Measurements from ENCODE around the gene KLRC3. TPM values are rescaled to one million over a fixed set of nuclear protein-coding genes. Genes with fewer than 3 reads are reported as not detected.
"Not testable (repeated sequence)": the region's sequence is repeated elsewhere in the genome, so short reads cannot be mapped to it uniquely, and the experiment has no call there.

KLRC3 gene
- total RNA-seq, 1 donor from 2014 or later = not detected

DNA sequence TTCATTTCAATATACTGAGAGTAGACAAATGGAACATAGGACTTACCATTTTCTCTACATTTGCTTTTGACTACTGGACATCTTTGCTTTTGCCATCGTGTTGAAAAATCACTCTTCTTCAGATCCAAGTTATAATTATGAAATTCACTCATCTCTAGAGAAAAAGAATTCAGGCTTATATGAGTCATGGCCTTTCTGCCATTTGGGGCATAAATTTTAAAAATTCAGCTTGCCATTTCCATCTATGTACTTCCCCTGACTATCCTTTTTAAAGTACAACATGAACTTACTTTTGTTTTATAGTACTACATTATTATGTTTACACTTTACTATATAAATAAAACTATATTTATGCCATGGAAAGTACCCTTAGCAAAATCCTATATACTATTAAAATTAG is 33.5 kb downstream of the KLRC3 start:
- H3K4me1 ChIP-seq = no peaks in the 10 kb centered on the region
- no peak overlapping the region for H3K4me3 ChIP-seq
- no peaks in the 10 kb centered on the region for H3K9me3 ChIP-seq
- no peaks in the 10 kb centered on the region for H3K36me3 ChIP-seq
- H3K27ac ChIP-seq = no peak overlapping the region
- H3K27me3 ChIP-seq (ENCODE audit: low read depth) = no peaks in the 10 kb centered on the region
- ATAC-seq (no peak), DNase-seq (no peak)
- TF ChIP-seq, protein P1, sequence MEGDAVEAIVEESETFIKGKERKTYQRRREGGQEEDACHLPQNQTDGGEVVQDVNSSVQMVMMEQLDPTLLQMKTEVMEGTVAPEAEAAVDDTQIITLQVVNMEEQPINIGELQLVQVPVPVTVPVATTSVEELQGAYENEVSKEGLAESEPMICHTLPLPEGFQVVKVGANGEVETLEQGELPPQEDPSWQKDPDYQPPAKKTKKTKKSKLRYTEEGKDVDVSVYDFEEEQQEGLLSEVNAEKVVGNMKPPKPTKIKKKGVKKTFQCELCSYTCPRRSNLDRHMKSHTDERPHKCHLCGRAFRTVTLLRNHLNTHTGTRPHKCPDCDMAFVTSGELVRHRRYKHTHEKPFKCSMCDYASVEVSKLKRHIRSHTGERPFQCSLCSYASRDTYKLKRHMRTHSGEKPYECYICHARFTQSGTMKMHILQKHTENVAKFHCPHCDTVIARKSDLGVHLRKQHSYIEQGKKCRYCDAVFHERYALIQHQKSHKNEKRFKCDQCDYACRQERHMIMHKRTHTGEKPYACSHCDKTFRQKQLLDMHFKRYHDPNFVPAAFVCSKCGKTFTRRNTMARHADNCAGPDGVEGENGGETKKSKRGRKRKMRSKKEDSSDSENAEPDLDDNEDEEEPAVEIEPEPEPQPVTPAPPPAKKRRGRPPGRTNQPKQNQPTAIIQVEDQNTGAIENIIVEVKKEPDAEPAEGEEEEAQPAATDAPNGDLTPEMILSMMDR (IDR thresholded peaks at IDR 0.05) = no peak
- intact Hi-C loops (cut with DNase I) = no loop called here

DNA sequence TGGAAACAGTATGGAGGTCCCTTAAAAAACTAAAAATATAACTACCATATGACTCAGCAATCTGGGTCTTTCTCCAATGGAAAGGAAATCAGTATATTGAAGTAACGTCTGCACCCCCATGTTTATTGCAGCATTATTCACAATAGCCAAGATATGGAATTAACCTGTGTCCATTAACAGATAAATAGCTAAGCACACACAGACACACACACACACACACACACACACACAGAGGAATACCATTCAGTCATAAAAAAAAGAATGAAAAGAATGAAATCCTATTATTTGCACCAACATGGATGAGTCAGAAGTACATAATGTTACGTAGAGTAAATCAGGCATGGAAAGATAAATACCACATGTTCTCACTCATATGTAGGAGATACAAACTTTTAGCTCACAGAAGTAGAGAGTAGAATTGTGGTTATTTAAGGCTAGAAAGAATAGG is 35.2 kb downstream of the KLRC3 start:
- ATAC-seq (no peak), DNase-seq (no peak)
- no peak overlapping the region for H3K27ac ChIP-seq
- H3K27me3 ChIP-seq (ENCODE audit: low read depth) = no peaks in the 10 kb centered on the region
- intact Hi-C loops (cut with DNase I) = no loop called here
- TF ChIP-seq, protein P1 (IDR thresholded peaks at IDR 0.05) = no peak
- H3K4me3 ChIP-seq = peak overlapping the region; percentile 4
- no peaks in the 10 kb centered on the region for H3K36me3 ChIP-seq
- H3K9me3 ChIP-seq = no peaks in the 10 kb centered on the region
- H3K4me1 ChIP-seq = no peaks in the 10 kb centered on the region

DNA sequence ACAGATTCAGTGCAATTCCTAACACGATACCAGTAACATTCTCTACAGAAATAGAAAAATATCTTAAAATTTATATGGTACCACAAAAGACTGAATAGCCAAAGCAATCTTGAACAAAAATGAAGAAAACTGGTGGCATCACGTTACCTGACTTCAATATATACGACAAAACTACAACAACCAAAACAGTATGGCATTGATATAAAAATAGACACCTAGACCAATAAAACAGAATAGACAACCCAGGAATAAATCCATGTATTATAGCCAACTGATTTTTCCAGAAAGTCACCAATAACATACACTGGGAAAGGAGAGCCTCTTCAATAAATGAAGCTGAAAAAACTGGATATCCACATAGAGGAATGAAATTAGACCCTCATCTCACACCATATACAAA is 36.2 kb downstream of the KLRC3 start:
- ATAC-seq (no peak), DNase-seq (no peak)
- intact Hi-C loops (cut with DNase I) = no loop called here
- H3K36me3 ChIP-seq = no peaks in the 10 kb centered on the region
- TF ChIP-seq, protein P1 (IDR thresholded peaks at IDR 0.05) = no peak
- H3K27ac ChIP-seq = no peak overlapping the region
- no peaks in the 10 kb centered on the region for H3K4me1 ChIP-seq
- H3K4me3 ChIP-seq = peak overlapping the region; percentile 4
- H3K27me3 ChIP-seq (ENCODE audit: low read depth) = no peaks in the 10 kb centered on the region
- no peaks in the 10 kb centered on the region for H3K9me3 ChIP-seq

DNA sequence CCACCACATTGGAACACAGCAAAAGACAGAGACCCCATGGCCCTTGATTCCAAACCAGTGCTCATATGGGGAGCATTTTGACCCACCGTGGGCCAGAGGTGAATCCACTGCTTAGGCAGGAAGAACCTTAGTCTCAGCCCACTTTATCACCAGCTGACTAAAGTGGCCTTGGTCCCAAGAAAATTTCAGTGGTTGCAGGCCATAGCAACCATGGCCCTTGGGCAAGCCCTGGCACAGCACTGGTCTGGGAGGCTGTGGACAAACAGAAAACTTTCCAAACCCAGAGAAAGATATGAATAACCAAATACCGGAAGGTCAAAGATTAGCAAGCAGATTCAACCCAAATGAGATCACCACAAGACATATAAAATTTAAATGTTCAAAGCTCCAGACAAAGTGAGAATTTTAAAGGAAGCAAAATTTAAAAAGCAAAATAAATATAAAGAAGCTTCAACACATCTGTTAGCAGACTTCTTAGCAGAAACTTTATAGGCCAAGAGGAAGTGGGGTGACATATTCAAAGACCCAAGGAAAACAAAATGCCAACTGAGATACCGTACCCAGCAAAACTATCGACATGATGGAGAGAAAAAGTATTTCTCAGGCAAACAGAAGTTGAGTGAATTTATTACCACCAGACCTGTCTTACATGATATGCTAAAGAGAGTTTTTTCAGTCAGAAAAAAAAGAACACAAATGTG is 38.3 kb downstream of the KLRC3 start:
- ATAC-seq = no peak
- H3K4me1 ChIP-seq = no peaks in the 10 kb centered on the region
- no peak overlapping the region for H3K27ac ChIP-seq
- H3K9me3 ChIP-seq = no peaks in the 10 kb centered on the region
- no peak overlapping the region for H3K4me3 ChIP-seq
- no peaks in the 10 kb centered on the region for H3K27me3 ChIP-seq (ENCODE audit: low read depth)
- TF ChIP-seq, protein P1 (IDR thresholded peaks at IDR 0.05) = no peak
- intact Hi-C loops (cut with DNase I) = no loop called here
- no peaks in the 10 kb centered on the region for H3K36me3 ChIP-seq
- DNase-seq = no peak

DNA sequence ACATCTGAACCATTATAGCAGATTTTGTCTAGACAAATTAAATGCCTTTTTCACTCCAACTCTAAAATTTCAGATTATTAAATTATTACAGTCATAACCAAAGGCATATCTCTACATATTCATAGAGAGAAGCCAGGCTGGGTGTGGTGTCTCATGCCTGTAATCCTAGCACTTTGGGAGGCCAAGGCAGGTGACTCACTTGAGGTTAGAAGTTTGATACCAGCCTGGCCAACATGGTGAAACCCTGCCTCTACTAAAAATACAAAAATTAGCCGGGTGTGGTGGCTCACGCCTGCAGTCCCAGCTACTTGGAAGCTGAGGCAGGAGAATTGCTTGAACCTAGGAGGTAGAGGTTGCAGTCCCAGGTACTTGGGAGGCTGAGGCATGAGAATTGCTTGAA is 41.7 kb downstream of the KLRC3 start:
- intact Hi-C loops (cut with DNase I); H3K4me3 ChIP-seq: not testable (repeated sequence)

DNA sequence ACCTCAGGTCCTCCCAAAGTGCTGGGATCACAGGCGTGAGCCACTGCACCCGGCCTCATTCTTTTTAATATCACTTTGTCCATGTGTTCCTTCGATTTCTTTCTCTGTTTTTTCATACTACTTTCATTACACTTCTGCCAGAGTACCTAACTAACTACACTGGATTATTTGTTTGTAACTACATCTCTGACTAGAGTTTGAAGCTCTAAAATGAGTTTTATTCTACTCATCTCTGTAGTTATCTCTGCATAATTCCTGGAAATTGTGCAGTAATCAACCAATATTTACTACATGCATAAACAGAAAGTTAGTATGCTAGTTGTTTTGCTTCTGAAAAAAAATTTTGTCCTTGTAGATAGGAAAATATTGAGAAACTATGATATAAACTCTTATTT is 45.8 kb downstream of the KLRC3 start:
- Histone ChIP-seq H3K4me3 (no peak overlapping the region), H3K36me3 (no peaks in the 10 kb centered on the region), H3K27ac (peak overlapping the region; percentile 1), H3K9me3 (no peaks in the 10 kb centered on the region), H3K4me1 (peaks cover 16% of the 10 kb centered on the region), H3K27me3 (ENCODE audit: low read depth) (no peaks in the 10 kb centered on the region)
- TF ChIP-seq, protein P1 (IDR thresholded peaks at IDR 0.05) = no peak
- intact Hi-C loops (cut with DNase I) = no loop called here
- DNase-seq (no peak), ATAC-seq (no peak)

More for the DNA sequence above, 41.7 kb downstream of the KLRC3 start:
- H3K9me3 ChIP-seq; H3K27ac ChIP-seq; H3K36me3 ChIP-seq; H3K4me1 ChIP-seq; H3K27me3 ChIP-seq (ENCODE audit: low read depth); ATAC-seq; DNase-seq: not testable (repeated sequence)

Measured in lower lobe of right lung (tissue), 2 donors.